ENCODE measurements around the gene SLAMF7. TPM values are rescaled to one million over a fixed set of nuclear protein-coding genes. Genes with fewer than 3 reads are reported as not detected.
A peak's percentile ranks its signal among the peaks of the same experiment; 100 is the strongest.

Gene SLAMF7
- total and polyA plus RNA-seq, 10 of the 15 experiments (the other 5 are each of a cell fraction or from before 2014, with no cell fraction given), result 66.6 to 284 (median 108) TPM

GRCh38 chr1:160780398-160780755 is 41.3 kb downstream of the SLAMF7 start:
- no peak overlapping the region for H3K4me2 ChIP-seq (ENCODE audit: control insufficient read depth, insufficient read depth)
- no peaks in the 10 kb centered on the region for H3K36me3 ChIP-seq (ENCODE audit: control insufficient read depth in 2 of 2, insufficient read depth in 2 of 2, low read length in 1 of 2)
- CTCF ChIA-PET, result interaction anchor here (0.5 to 10.9 kb wide), 35 partner anchors 8 to 172 kb away, joined by 3 to 247 read pairs (median 5); partner anchors contain the start of genes CD244, ITLN2 and LY9
- H3K4me1 ChIP-seq (ENCODE audit: control insufficient read depth, insufficient read depth, low read length), result peaks cover 35% of the 10 kb centered on the region
- RAD21 ChIA-PET (ENCODE audit: unreplicated experiment), result interaction anchor here (1.2 to 10.8 kb wide), 15 partner anchors 10 to 210 kb away, joined by 3 to 193 read pairs (median 9); partner anchors contain the start of genes CD244, ITLN2 and LY9
- POLR2A ChIA-PET, result interaction anchor here (1.1 to 2.7 kb wide), 7 partner anchors 10 to 171 kb away, joined by 3 to 20 read pairs (median 7); partner anchors contain the start of gene SLAMF1
- no peaks in the 10 kb centered on the region for H4K20me1 ChIP-seq (ENCODE audit: control insufficient read depth, insufficient read depth)
- DNase-seq (ENCODE audit: low read depth, low spot score) (no peak), ATAC-seq (no peak), FAIRE-seq (no peak)
- SMC1A ChIA-PET (ENCODE audit: uncharacterized antibody, unreplicated experiment), result interaction anchor here (1.0 to 10.8 kb wide), 20 partner anchors 11 to 193 kb away, joined by 3 to 143 read pairs (median 5); partner anchors contain the start of genes CD244, CD48, ITLN2 and LY9
- TF ChIP-seq ZNF622 (IDR thresholded peaks at IDR 0.05) (no peak), RUNX3 (IDR thresholded peaks at IDR 0.05; ENCODE audit: low read length) (0 out of 2 replicates have a peak, but pooled peaks have one; percentile 1)
- no peaks in the 10 kb centered on the region for H3K9me3 ChIP-seq (replicated peaks; ENCODE audit: control insufficient read depth, insufficient read depth, low read length)
- H2AFZ ChIP-seq (ENCODE audit: control insufficient read depth, low read depth, low read length), result no peak overlapping the region
- WGBS (ENCODE audit: insufficient coverage, insufficient replicate concordance, low lambda C conversion rate, missing lambda C conversion rate), result 83% methylated on average over 2 of the region's 2 CpGs
- no peak overlapping the region for H3K9ac ChIP-seq (ENCODE audit: control insufficient read depth, insufficient read depth, low read length)
- no peak overlapping the region for H3K27ac ChIP-seq (ENCODE audit: control insufficient read depth, insufficient read depth)
- H3K27me3 ChIP-seq (replicated peaks in 1 of 2; ENCODE audit: control insufficient read depth in 2 of 2, insufficient read depth in 2 of 2, low read length in 1 of 2), result no peaks in the 10 kb centered on the region
- intact Hi-C loops (cut with micrococcal nuclease; ENCODE audit: unreplicated experiment) (no loop called here), in situ Hi-C loops (cut with MboI) (no loop called here)
- BruUV-seq (replicated peaks), result no TSS peak
- no peak overlapping the region for H3K4me3 ChIP-seq
- H3K79me2 ChIP-seq (ENCODE audit: control insufficient read depth, insufficient read depth, low read length), result no peaks in the 10 kb centered on the region

DNA sequence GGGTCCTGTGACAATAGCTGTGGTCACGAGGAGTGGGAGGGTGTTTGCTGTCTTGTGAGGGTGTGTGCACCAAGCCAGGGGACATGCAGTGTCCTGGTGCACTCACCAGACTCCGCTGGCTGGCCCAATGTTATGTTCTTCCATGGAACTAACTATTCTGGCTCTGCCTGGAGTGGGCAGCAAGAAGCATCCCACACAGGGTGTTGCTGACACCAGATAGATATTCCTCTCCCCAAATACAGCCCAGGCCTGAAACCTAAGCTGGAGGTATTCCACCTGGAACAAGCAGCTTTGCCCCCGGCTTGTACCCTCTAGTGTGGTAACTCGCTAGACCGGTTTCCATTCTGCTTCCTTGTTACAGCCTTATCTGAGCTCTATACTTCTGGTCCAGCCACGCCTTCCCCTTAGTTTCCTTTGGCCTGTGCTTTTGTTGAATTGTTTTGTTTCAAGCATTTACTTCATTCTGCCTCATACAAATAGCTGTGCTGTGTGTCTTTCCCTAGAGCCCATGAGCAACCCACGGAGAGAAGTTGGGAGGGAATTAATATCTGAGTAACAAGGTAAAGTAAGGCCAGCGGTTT is 42.2 kb downstream of the SLAMF7 start:
- ChIA-PET SMC1A (ENCODE audit: uncharacterized antibody, unreplicated experiment) (interaction anchor here (0.6 to 10.8 kb wide), 26 partner anchors 10 to 192 kb away, joined by 3 to 143 read pairs (median 4); partner anchors contain the start of genes CD244, CD48, ITLN2 and LY9), RAD21 (ENCODE audit: unreplicated experiment) (interaction anchor here (0.7 to 10.8 kb wide), 26 partner anchors 8 to 316 kb away, joined by 3 to 193 read pairs (median 6); partner anchors contain the start of genes CD244, ITLN2, LY9 and SLAMF7), CTCF (interaction anchor here (0.6 to 10.9 kb wide), 39 partner anchors 8 to 316 kb away, joined by 3 to 247 read pairs (median 5); partner anchors contain the start of genes CD244, ITLN2, LY9 and SLAMF1), POLR2A (interaction anchor here (0.7 to 2.7 kb wide), 17 partner anchors 9 to 357 kb away, joined by 3 to 20 read pairs (median 4); partner anchors contain the start of genes CD244, LY9 and SLAMF1)
- Histone ChIP-seq H3K4me3 (no peak overlapping the region), H3K79me2 (ENCODE audit: control insufficient read depth, insufficient read depth, low read length) (no peaks in the 10 kb centered on the region), H3K9me3 (replicated peaks; ENCODE audit: control insufficient read depth, insufficient read depth, low read length) (no peaks in the 10 kb centered on the region), H4K20me1 (ENCODE audit: control insufficient read depth, insufficient read depth) (no peaks in the 10 kb centered on the region), H2AFZ (ENCODE audit: control insufficient read depth, low read depth, low read length) (no peak overlapping the region), H3K4me1 (ENCODE audit: control insufficient read depth, insufficient read depth, low read length) (peaks cover 27% of the 10 kb centered on the region), H3K4me2 (ENCODE audit: control insufficient read depth, insufficient read depth) (no peak overlapping the region), H3K27me3 (replicated peaks in 1 of 2; ENCODE audit: control insufficient read depth in 2 of 2, insufficient read depth in 2 of 2, low read length in 1 of 2) (no peaks in the 10 kb centered on the region), H3K9ac (ENCODE audit: control insufficient read depth, insufficient read depth, low read length) (no peak overlapping the region), H3K27ac (ENCODE audit: control insufficient read depth, insufficient read depth) (peak overlapping the region; percentile 67), H3K36me3 (ENCODE audit: control insufficient read depth in 2 of 2, insufficient read depth in 2 of 2, low read length in 1 of 2) (no peaks in the 10 kb centered on the region)
- in situ Hi-C loops (cut with MboI), result no loop called here
- ATAC-seq, result no peak; the same call in 2 of the 3 replicates
- peak; percentile 14; the same call in 1 of the 2 replicates for TF ChIP-seq DPF2 (IDR thresholded peaks at IDR 0.05)
- no peak for TF ChIP-seq RBBP5 (conservative IDR thresholded peaks at IDR 0.05)
- peak; percentile 31; the same call in 1 of the 2 replicates for TF ChIP-seq LARP7 (IDR thresholded peaks at IDR 0.05)
- BruUV-seq (replicated peaks), result no TSS peak
- intact Hi-C loops (cut with micrococcal nuclease; ENCODE audit: unreplicated experiment), result loop anchor here (1.0 kb wide), 1 partner anchor 49 kb away; no protein-coding TSS in a partner anchor
- WGBS (ENCODE audit: insufficient coverage, insufficient replicate concordance, low lambda C conversion rate, missing lambda C conversion rate), result 94% methylated on average over 8 of the region's 8 CpGs
- no peak for DNase-seq (ENCODE audit: low read depth, low spot score)
- no peak for FAIRE-seq

Data from GM12878 (cell line).